AG10803 (cell line): Measurements from ENCODE around the gene CACNA1C.

Experiments
- DNase-seq: peaks from one replicate; pipeline ENCODE4 v3.0.0; 2010; ENCODE audit warnings: low read depth
- H3K4me3 ChIP-seq: 2 replicates; pipeline ENCODE4 v1.5.1; 2011; ENCODE audit warnings: mild to moderate bottlenecking, low read length, control low read depth
- CTCF ChIP-seq: conservative IDR thresholded peaks from 2 replicates; pipeline ENCODE4 v1.5.1; 2011; ENCODE audit warnings: mild to moderate bottlenecking, low read length, control low read depth, inconsistent platforms

The CACNA1C gene

GRCh38 chr12:2686280-2686646, 633.5 kb downstream of the CACNA1C start:
- no peak for TF ChIP-seq CTCF
- no peak overlapping the region for H3K4me3 ChIP-seq
- no peak for DNase-seq

- TF ChIP-seq CTCF, result no peak
- no peak for DNase-seq
- H3K4me3 ChIP-seq, result no peak overlapping the region
Observed at GRCh38 chr12:2687058-2687457, 634.3 kb downstream of the CACNA1C start.

- DNase-seq, result no peak
- no peak for TF ChIP-seq CTCF
- H3K4me3 ChIP-seq, result no peak overlapping the region
Observed at GRCh38 chr12:2687726-2688125, 634.9 kb downstream of the CACNA1C start.

GRCh38 chr12:2688381-2688931, 635.7 kb downstream of the CACNA1C start:
- no peak overlapping the region for H3K4me3 ChIP-seq
- no peak for DNase-seq
- TF ChIP-seq CTCF, result no peak

GRCh38 chr12:2689393-2689792, 636.6 kb downstream of the CACNA1C start:
- no peak for TF ChIP-seq CTCF
- no peak overlapping the region for H3K4me3 ChIP-seq
- no peak for DNase-seq

GRCh38 chr12:2689879-2690278, 637.1 kb downstream of the CACNA1C start:
- H3K4me3 ChIP-seq, result no peak overlapping the region
- no peak for TF ChIP-seq CTCF
- DNase-seq, result no peak

GRCh38 chr12:2690348-2691005, 637.7 kb downstream of the CACNA1C start:
- no peak for DNase-seq
- TF ChIP-seq CTCF, result no peak
- H3K4me3 ChIP-seq, result no peak overlapping the region
